Spleen (tissue), 11 donors: ENCODE data around the gene IGFBP3. TPM values are rescaled to one million over a fixed set of nuclear protein-coding genes. Genes with fewer than 3 reads are reported as not detected.
"Not testable (repeated sequence)": the region's sequence is repeated elsewhere in the genome, so short reads cannot be mapped to it uniquely, and the experiment has no call there.

ENCODE experiments used
- DNase-seq: peaks from one replicate; pipeline ENCODE4 v3.0.0-alpha.2; 2020
- H3K27ac ChIP-seq, 8 donors: fragments of 200-600 bp; sonication (generic) in 7 of 8; 1 replicate in 4 of 8; 2 replicates in 4 of 8; pipeline versions ENCODE4 v1.5.0 to v1.8.0; 2016 to 2021; ENCODE audit warnings: inconsistent platforms in 4 of 8, mild to moderate bottlenecking in 4 of 8, moderate library complexity in 1 of 8
- H3K27me3 ChIP-seq, 7 donors: fragments of 200-600 bp; sonication (generic) in 6 of 7; replicated peaks in 1 of 7; 1 replicate in 4 of 7; 2 replicates in 3 of 7; pipeline versions ENCODE4 v1.5.0 to v1.8.0; 2016 to 2021; ENCODE audit warnings: inconsistent platforms in 3 of 7, mild to moderate bottlenecking in 1 of 7
- H3K36me3 ChIP-seq, 6 donors: fragments of 200-600 bp; sonication (generic) in 5 of 6; 1 replicate in 4 of 6; 2 replicates in 2 of 6; pipeline versions ENCODE4 v1.5.0 to v1.8.0; 2016 to 2021; ENCODE audit warnings: inconsistent platforms in 2 of 6
- H3K4me1 ChIP-seq, 6 donors: fragments of 200-600 bp; sonication (generic) in 5 of 6; 1 replicate in 3 of 6; 2 replicates in 3 of 6; pipeline versions ENCODE4 v1.5.0 to v1.8.0; 2016 to 2021; ENCODE audit warnings: inconsistent platforms in 3 of 6
- H3K4me3 ChIP-seq, 8 donors: fragments of 200-600 bp; sonication (generic) in 7 of 8; 1 replicate in 4 of 8; 2 replicates in 4 of 8; pipeline versions ENCODE4 v1.5.0 to v1.8.0; 2016 to 2021; ENCODE audit warnings: inconsistent platforms in 4 of 8, mild to moderate bottlenecking in 4 of 8, moderate library complexity in 2 of 8
- H3K9me3 ChIP-seq, 8 donors: fragments of 200-600 bp; sonication (generic) in 7 of 8; 1 replicate in 4 of 8; 2 replicates in 4 of 8; pipeline versions ENCODE4 v1.5.0 to v1.8.0; 2016 to 2021; ENCODE audit warnings: inconsistent platforms in 4 of 8
- POLR2A ChIP-seq, 3 donors: fragments of 450-650 bp; IDR thresholded peaks; one replicate each; pipeline ENCODE4 v1.5.1; 2017; ENCODE audit warnings: antibody characterized with exemption in 3 of 3, mild to moderate bottlenecking in 1 of 3
- POLR2AphosphoS5 ChIP-seq, 3 donors: sonication (generic); formaldehyde crosslinking; IDR thresholded peaks; one replicate each; pipeline ENCODE4 v1.5.1; 2017; ENCODE audit warnings: antibody characterized with exemption in 3 of 3
- WGBS, 5 donors: extraction: QIAGEN DNeasy Blood & Tissue Kit in 3 of 5; methylation state at CpG; one replicate each; pipeline versions ENCODE4 v1.1.5 to v1.1.7; 2013 to 2018; 5-methylcytosine and 5-hydroxymethylcytosine counted together
- intact Hi-C: fragments of 100-400 bp; cut with DNase I; formaldehyde crosslinking; loops from one replicate; pipeline ENCODE4 v1.15.0; 2023; ENCODE audit warnings: low total_unique reads
- polyA plus RNA-seq, 3 donors: library from polyadenylated mRNA; stranded (reverse); fragments of 200-250 nt; gene quantifications; one replicate each; pipeline ENCODE4 v1.2.1, GENCODE V29; 2013
- total RNA-seq, 7 donors: library from RNA; depleted of rRNA in 3 of 7; stranded (reverse); fragments of >200 nt in 3 of 7; fragmentation: NEBNext Ultra II Directional in 4 of 7; extraction: Animal tissue kit (Norgen Biotek cat#: 25700) in 4 of 7; gene quantifications; one replicate each; pipeline versions ENCODE4 v1.1.0 to v1.2.1, GENCODE V29; 2016 to 2021
- TF ChIP-seq, protein P1 (sequence below), 11 experiments: fragments of 200-600 bp in 7 of 11; fragments of 450-650 bp in 4 of 11; sonication (generic) in 4 of 11; IDR thresholded peaks in 8 of 11; conservative IDR thresholded peaks in 3 of 11; 1 replicate in 7 of 11; 2 replicates in 4 of 11; pipeline versions ENCODE4 v1.4.0 to v1.8.0; 2016 to 2021; ENCODE audit warnings: antibody characterized with exemption in 11 of 11, inconsistent platforms in 4 of 11, mild to moderate bottlenecking in 1 of 11
- donor health status: healthy with polysubstance abuse.
- donor health status: DM: no; HTN: no; CAD: no; lungs with moderate emphysema.
- donor health status: DM: no; HTN: no; CAD: no.
- donor health status: Bipolar disorder and iron deficiency.
- donor health status: healthy.
- donor health status: DM: no; HTN: no; CAD: no.
- donor health status: DM: yes; HTN: yes; CAD: no.

Gene IGFBP3
- total and polyA plus RNA-seq, 10 donors, result 27.2 to 165 (median 79.8) TPM

DNA sequence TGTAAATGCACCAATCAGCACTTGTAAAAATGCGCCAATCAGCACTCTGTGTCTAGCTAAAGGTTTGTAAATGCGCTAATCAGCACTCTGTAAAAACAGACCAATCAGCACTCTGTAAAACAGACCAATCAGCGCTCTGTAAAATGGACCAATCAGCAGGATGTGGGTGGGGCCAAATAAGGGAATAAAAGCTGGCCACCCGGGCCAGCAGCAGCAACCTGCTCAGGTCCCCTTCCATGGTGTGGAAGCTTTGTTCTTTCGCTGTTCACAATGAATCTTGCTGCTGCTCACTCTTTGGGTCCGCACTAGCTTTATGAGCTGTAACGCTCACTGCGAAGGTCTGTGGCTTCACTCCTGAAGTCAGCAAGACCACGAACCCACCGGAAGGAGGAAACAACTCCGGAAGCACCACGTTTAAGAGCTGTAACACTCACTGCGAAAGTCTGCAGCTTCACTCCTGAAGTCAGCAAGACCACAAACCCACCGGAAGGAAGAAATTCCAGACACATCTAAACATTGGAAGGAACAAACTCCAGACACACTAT, 19.2 kb upstream of the IGFBP3 start:
- peak in 1 of 3 donors; percentile 34 for TF ChIP-seq POLR2AphosphoS5 (IDR thresholded peaks at IDR 0.05)
- intact Hi-C loops, H3K27me3 ChIP-seq, H3K36me3 ChIP-seq, DNase-seq, H3K9me3 ChIP-seq, H3K4me1 ChIP-seq: not testable (repeated sequence)
- H3K4me3 ChIP-seq, result peak overlapping the region in 6 of 8 donors; percentile 12 to 62 (median 28)
- WGBS, 5 donors, result 44 to 59% (median 59%) methylated on average over 14 of the region's 14 CpGs
- peak overlapping the region in 2 of 8 donors; percentile 38 to 42 for H3K27ac ChIP-seq

DNA sequence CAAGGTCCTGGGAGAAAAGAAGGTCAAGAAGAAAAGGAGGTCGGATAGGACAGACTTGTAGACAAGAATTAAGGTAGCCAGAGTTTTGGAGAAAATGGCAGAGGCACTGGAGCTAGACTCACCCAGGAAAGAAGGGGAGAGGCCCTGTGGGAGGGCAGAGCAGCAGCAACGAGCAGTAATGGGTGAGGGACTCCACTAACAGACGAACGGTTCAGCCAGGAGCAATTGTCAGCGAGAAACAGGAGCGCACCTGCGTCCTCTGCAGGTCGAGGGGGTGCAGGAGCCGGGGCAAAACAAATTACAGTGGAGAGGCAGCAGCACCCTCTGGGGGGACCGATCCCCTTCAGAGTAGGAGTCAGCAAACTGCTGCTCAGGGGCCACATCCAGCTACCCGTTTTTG, 18.5 kb upstream of the IGFBP3 start:
- Histone ChIP-seq H3K4me1 (no peaks in the 10 kb centered on the region), H3K27ac (no peak overlapping the region), H3K4me3 (no peak overlapping the region), H3K9me3 (peaks cover 0 to 9% (median 0%) of the 10 kb centered on the region in 8 donors), H3K36me3 (no peaks in the 10 kb centered on the region), H3K27me3 (peaks cover 0 to 4% (median 0%) of the 10 kb centered on the region in 7 donors)
- WGBS, 5 donors, result 90 to 95% (median 94%) methylated on average over 10 to 11 of the region's 11 CpGs
- TF ChIP-seq POLR2AphosphoS5 (IDR thresholded peaks at IDR 0.05) (no peak), POLR2A (IDR thresholded peaks at IDR 0.05) (no peak)
- TF ChIP-seq, protein P1, sequence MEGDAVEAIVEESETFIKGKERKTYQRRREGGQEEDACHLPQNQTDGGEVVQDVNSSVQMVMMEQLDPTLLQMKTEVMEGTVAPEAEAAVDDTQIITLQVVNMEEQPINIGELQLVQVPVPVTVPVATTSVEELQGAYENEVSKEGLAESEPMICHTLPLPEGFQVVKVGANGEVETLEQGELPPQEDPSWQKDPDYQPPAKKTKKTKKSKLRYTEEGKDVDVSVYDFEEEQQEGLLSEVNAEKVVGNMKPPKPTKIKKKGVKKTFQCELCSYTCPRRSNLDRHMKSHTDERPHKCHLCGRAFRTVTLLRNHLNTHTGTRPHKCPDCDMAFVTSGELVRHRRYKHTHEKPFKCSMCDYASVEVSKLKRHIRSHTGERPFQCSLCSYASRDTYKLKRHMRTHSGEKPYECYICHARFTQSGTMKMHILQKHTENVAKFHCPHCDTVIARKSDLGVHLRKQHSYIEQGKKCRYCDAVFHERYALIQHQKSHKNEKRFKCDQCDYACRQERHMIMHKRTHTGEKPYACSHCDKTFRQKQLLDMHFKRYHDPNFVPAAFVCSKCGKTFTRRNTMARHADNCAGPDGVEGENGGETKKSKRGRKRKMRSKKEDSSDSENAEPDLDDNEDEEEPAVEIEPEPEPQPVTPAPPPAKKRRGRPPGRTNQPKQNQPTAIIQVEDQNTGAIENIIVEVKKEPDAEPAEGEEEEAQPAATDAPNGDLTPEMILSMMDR (IDR thresholded peaks at IDR 0.05 in 8 of 11, conservative IDR thresholded peaks at IDR 0.05 in 3 of 11), result no peak
- intact Hi-C loops, result no loop called here
- peak; percentile 66 for DNase-seq

DNA sequence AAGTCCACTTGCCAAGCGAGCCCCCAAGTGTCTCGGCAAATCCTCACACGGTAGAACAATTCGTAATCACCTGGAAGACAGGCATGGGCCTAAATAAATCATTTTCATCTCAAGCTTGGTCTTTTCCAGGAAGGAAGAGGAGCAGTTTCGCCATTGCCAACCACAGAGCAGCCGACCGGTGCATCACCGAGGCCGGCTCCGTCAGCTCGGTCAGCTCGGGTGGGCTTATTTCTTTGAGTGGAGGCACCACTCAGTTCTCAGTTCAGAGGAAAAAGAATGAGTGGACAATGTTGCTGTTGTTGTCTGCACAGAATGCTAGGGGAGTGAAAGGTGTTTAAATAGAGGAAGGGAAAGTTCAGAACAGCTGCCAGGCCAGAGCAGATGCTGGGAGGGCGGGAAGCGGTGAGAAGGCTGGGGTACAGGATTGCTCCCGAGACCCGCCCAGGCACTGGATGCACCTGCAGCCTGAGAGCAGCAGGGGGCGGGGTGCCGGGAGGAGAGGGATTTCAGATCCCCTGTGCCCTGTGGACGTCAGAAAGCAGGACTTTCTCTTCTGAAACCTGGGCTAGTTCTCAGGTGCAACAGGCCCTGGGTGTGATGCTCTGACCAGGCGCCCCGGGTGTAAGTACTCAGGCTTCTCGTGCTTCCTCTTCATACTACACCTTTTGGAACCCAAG, 17.7 kb upstream of the IGFBP3 start:
- peaks cover 0 to 4% (median 0%) of the 10 kb centered on the region in 7 donors for H3K27me3 ChIP-seq
- no peak overlapping the region for H3K27ac ChIP-seq
- intact Hi-C loops, result no loop called here
- no peaks in the 10 kb centered on the region for H3K4me1 ChIP-seq
- no peaks in the 10 kb centered on the region for H3K36me3 ChIP-seq
- TF ChIP-seq, protein P1 (IDR thresholded peaks at IDR 0.05 in 8 of 11, conservative IDR thresholded peaks at IDR 0.05 in 3 of 11), result no peak
- TF ChIP-seq POLR2A (IDR thresholded peaks at IDR 0.05) (no peak), POLR2AphosphoS5 (IDR thresholded peaks at IDR 0.05) (no peak)
- peaks cover 0 to 9% (median 0%) of the 10 kb centered on the region in 8 donors for H3K9me3 ChIP-seq
- DNase-seq, result no peak
- 77 to 89% (median 80%) methylated on average over 22 of the region's 22 CpGs for WGBS, 5 donors
- no peak overlapping the region for H3K4me3 ChIP-seq

DNA sequence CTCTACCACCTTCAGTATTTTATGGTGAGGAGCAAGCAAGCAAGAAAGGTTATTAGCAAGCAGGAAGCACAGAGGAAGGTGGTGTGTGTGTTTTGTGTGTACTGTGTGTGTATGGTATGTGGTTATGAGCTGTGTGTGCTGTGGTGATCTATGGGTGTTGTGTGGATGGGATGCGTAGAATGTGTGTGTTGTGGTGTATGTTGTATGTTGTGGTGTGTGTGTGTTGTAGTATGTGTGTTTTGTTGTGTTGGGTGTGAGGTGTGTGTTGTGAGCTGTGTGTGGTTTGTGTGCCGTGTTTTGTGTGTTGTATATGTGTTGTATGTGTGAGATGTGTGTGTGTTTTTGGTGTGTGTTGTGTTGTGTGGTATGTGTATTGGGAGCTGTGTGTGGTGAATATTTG, 16.8 kb upstream of the IGFBP3 start:
- 85 to 94% (median 90%) methylated on average over 2 of the region's 2 CpGs for WGBS, 5 donors
- no peak overlapping the region for H3K4me3 ChIP-seq
- TF ChIP-seq, protein P1 (IDR thresholded peaks at IDR 0.05 in 8 of 11, conservative IDR thresholded peaks at IDR 0.05 in 3 of 11), result no peak
- TF ChIP-seq POLR2A (IDR thresholded peaks at IDR 0.05), result no peak
- no peak for TF ChIP-seq POLR2AphosphoS5 (IDR thresholded peaks at IDR 0.05)
- H3K27me3 ChIP-seq, result peaks cover 0 to 4% (median 0%) of the 10 kb centered on the region in 7 donors
- peaks cover 0 to 9% (median 0%) of the 10 kb centered on the region in 8 donors for H3K9me3 ChIP-seq
- intact Hi-C loops, result no loop called here
- H3K36me3 ChIP-seq, result no peaks in the 10 kb centered on the region
- H3K27ac ChIP-seq, result no peak overlapping the region
- DNase-seq, result no peak
- H3K4me1 ChIP-seq, result no peaks in the 10 kb centered on the region
